GM23248 (cell line): ENCODE measurements around the gene EPN2. TPM values are rescaled to one million over a fixed set of nuclear protein-coding genes. Genes with fewer than 3 reads are reported as not detected.
A peak's percentile ranks its signal among the peaks of the same experiment; 100 is the strongest.

Experiments used
- DNase-seq: peaks from one replicate; pipeline ENCODE4 v3.0.0-alpha.2; 2015
- H2AFZ ChIP-seq: fragments of 200-600 bp; sonication (generic); 2 replicates; pipeline ENCODE4 v1.6.1; 2016; ENCODE audit warnings: antibody characterized with exemption
- H3F3A ChIP-seq: fragments of 200-600 bp; sonication (generic); 2 replicates; pipeline ENCODE4 v1.6.1; 2016; ENCODE audit warnings: mild to moderate bottlenecking, antibody characterized with exemption, mixed run types; ENCODE audit not compliant: insufficient read depth
- H3K27ac ChIP-seq: fragments of 200-600 bp; sonication (generic); 2 replicates; pipeline ENCODE4 v1.5.1; 2016; ENCODE audit warnings: mild to moderate bottlenecking
- H3K27me3 ChIP-seq: fragments of 200-600 bp; sonication (generic); replicated peaks from 2 replicates; pipeline ENCODE4 v1.6.1; 2016; ENCODE audit warnings: mild to moderate bottlenecking; ENCODE audit not compliant: insufficient read depth
- H3K36me3 ChIP-seq: fragments of 200-600 bp; sonication (generic); 2 replicates; pipeline ENCODE4 v1.6.1; 2016; ENCODE audit warnings: low read depth, mild to moderate bottlenecking
- H3K4me1 ChIP-seq: fragments of 200-600 bp; sonication (generic); 2 replicates; pipeline ENCODE4 v1.6.1; 2016; ENCODE audit warnings: mild to moderate bottlenecking; ENCODE audit not compliant: insufficient read depth
- H3K4me2 ChIP-seq: fragments of 200-600 bp; sonication (generic); one replicate; pipeline ENCODE4 v1.6.1; 2016; ENCODE audit warnings: mild to moderate bottlenecking; ENCODE audit not compliant: unreplicated experiment
- H3K4me3 ChIP-seq: fragments of 200-600 bp; sonication (generic); 2 replicates; pipeline ENCODE4 v1.5.1; 2016; ENCODE audit warnings: mild to moderate bottlenecking
- H3K79me2 ChIP-seq: fragments of 200-600 bp; sonication (generic); 2 replicates; pipeline ENCODE4 v1.6.1; 2016; ENCODE audit warnings: mild to moderate bottlenecking; ENCODE audit not compliant: insufficient read depth
- H3K9ac ChIP-seq: fragments of 200-600 bp; sonication (generic); 2 replicates; pipeline ENCODE4 v1.6.1; 2016; ENCODE audit warnings: mild to moderate bottlenecking
- H3K9me2 ChIP-seq: fragments of 200-600 bp; sonication (generic); 2 replicates; pipeline ENCODE4 v1.6.1; 2016; ENCODE audit warnings: mixed run types, mild to moderate bottlenecking, moderate library complexity; ENCODE audit not compliant: insufficient read depth
- H3K9me3 ChIP-seq: fragments of 200-600 bp; sonication (generic); one replicate; pipeline ENCODE4 v1.6.1; 2017; ENCODE audit warnings: low read depth
- H4K20me1 ChIP-seq: fragments of 200-600 bp; sonication (generic); 2 replicates; pipeline ENCODE4 v1.6.0; 2016; ENCODE audit not compliant: insufficient read depth
- EZH2 ChIP-seq: fragments of 200-600 bp; sonication (generic); IDR thresholded peaks from 2 replicates; pipeline ENCODE4 v1.6.1; 2018; ENCODE audit warnings: antibody characterized with exemption, mild to moderate bottlenecking; ENCODE audit not compliant: insufficient read depth, poor library complexity, severe bottlenecking
- EZH2phosphoT487 ChIP-seq: fragments of 200-600 bp; sonication (generic); IDR thresholded peaks from 2 replicates; pipeline ENCODE4 v1.6.1; 2018; ENCODE audit warnings: antibody characterized with exemption, moderate library complexity, mild to moderate bottlenecking, low read depth; ENCODE audit not compliant: insufficient read depth
- WGBS, 2 experiments: methylation state at CpG; one replicate each; pipeline ENCODE4 v1.1.6; 2015 to 2017; ENCODE audit warnings: low lambda C conversion rate in 2 of 2, low coverage in 1 of 2; ENCODE audit errors: missing lambda C conversion rate in 2 of 2; 5-methylcytosine and 5-hydroxymethylcytosine counted together
- in situ Hi-C: fragments of 300-500 bp; cut with MboI; formaldehyde crosslinking; loops from 2 replicates; pipeline ENCODE4 v1.15.0; 2020
- polyA plus RNA-seq: library from polyadenylated mRNA; unstranded; fragments of >200 nt; fragmentation: Nextera tagmentation; extraction: Ambion mirVana; gene quantifications from 2 replicates; pipeline ENCODE4 v1.2.1, GENCODE V29; 2016
- total RNA-seq: library from RNA; depleted of rRNA; stranded (reverse); fragments of >200 nt; shearing (Covaris generic); gene quantifications from 2 replicates; pipeline ENCODE4 v1.2.3, GENCODE V29; 2014

EPN2 gene
- total and polyA plus RNA-seq, 2 experiments from 2014 or later: 25.3 to 54.0 TPM

DNA sequence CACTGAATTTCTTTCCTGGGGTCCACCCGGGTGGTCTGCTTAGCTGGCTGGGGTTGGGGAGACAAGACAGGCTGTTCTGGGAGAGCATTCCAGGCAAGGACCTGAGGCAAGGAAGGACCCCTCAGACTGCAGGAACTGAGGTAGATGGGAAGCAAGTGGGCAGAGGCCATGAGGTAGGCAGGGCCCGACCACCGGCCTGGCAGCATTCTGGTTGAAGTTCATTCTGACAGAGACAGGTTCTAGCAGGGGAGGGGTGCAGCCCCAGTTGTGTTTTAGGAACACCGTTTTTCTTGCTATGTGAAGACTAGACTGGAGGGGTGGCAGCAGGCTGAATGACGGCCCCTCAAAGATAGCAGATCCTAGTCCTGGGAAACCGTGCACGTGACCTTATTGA lies 107.9 kb downstream of the EPN2 start:
- H3K9ac ChIP-seq: no peak overlapping the region
- no peaks in the 10 kb centered on the region for H3K36me3 ChIP-seq
- no peak overlapping the region for H3K27ac ChIP-seq
- no peaks in the 10 kb centered on the region for H3K9me2 ChIP-seq
- no peaks in the 10 kb centered on the region for H3K27me3 ChIP-seq
- H3K9me3 ChIP-seq: no peaks in the 10 kb centered on the region
- DNase-seq: no peak
- H4K20me1 ChIP-seq: no peaks in the 10 kb centered on the region
- H3K4me3 ChIP-seq: no peak overlapping the region
- TF ChIP-seq EZH2phosphoT487 (no peak), EZH2 (no peak)
- in situ Hi-C loops: no loop called here
- H2AFZ ChIP-seq: no peak overlapping the region
- peaks cover 28% of the 10 kb centered on the region for H3K4me1 ChIP-seq
- H3K4me2 ChIP-seq: no peak overlapping the region
- peaks cover 23% of the 10 kb centered on the region for H3F3A ChIP-seq
- no peaks in the 10 kb centered on the region for H3K79me2 ChIP-seq
- WGBS, 2 experiments: 98 to 99% methylated on average over 7 of the region's 7 CpGs

DNA sequence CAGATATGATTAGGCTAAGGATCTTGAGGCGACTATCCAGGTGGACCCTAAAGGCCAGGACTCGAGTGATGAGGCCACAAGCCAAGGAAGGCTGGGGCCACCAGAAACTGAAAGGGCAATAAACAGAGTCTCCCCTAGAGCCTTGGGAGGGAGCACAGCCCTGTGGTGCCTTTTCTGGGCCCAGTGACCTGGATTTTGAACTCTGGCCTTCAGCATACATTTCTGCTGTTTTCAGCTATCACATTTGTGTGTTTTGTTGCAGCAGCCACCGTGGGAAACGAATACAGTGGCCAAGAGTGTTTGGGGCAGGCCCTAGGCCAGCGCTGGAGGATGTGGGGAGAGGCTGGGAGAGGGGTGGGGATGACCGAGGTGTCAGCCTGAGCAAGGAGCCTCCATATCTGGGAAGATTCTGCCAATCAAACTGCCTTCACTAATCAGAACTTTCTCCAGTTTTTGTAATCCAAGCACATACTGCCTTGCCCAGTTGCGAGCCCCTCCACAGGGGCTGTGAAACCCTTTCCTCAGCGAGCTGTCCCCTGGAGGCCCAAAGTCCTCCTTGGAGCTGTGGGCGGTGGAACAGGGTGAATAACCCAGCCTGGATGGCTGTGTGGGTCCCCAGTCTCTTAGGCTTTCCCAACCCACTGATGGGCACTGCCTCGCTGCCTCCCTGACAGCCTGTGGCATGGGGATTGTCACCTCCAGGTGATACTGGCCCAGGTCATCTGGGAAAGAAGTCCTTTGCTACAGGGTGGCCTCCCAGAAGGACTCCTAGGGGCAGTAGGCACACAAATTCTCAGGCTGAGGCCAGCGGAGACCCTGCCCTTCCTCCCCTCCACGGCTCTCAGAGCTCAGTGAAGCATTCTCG lies 108.6 kb downstream of the EPN2 start:
- Histone ChIP-seq H3K9ac (peak overlapping the region; percentile 56), H3K27ac (peak overlapping the region; percentile 66)

DNA sequence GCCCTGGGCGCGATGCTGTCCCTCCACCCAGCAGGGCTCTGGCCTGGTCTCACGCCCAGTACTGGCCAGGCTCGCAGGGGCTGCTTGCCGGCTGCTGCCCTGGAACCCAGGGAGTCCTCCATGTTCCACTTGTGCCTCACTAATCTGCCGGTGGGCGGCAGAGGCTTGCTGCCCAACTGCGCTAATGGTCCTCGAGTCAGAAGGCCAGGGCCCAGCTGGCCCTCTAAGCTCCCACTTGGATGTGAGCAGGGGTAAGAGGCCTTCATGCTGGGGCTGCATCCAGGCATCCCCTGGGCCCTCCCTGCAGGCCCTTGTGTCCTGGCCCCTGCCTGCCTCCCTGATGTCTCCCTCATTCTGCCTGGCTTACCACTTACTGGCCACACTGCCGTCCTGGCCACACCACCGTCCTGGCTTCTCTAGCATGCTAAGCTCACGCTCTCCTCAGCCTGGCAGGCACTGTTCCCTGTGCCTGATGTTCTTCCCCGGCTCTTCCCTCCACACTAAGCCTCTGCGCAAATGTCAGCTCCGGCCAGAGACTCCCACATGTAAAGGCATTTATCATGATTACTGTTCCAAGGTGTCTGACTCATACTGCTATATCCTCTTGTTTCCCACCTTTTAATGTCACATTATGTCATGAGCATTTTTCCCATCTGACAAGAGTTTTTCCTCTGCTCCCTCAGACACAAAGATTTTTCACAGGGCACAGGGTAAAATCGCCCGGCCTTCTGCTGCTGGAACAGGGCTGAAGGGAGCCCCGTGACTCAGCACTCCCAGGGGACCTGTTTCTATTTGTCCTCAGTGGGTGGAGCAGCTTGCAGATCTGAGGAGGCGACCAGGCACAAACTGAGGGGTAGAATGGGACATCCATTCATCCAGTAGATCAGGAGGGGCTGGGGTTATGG lies 109.4 kb downstream of the EPN2 start:
- peak overlapping the region; percentile 56 for H3K9ac ChIP-seq
- in situ Hi-C loops: no loop called here
- peak overlapping the region; percentile 66 for H3K27ac ChIP-seq
- TF ChIP-seq EZH2: no peak
- TF ChIP-seq EZH2phosphoT487: no peak
- no peaks in the 10 kb centered on the region for H3K9me3 ChIP-seq
- no peak overlapping the region for H3K4me3 ChIP-seq
- no peaks in the 10 kb centered on the region for H3K9me2 ChIP-seq
- peaks cover 28% of the 10 kb centered on the region for H3K4me1 ChIP-seq
- peak overlapping the region; percentile 43 for H3K4me2 ChIP-seq
- H3K36me3 ChIP-seq: no peaks in the 10 kb centered on the region
- peak; percentile 95 for DNase-seq
- 13 to 16% methylated on average over 19 of the region's 19 CpGs for WGBS, 2 experiments
- no peaks in the 10 kb centered on the region for H3K79me2 ChIP-seq
- peaks cover 23% of the 10 kb centered on the region for H3F3A ChIP-seq
- H4K20me1 ChIP-seq: no peaks in the 10 kb centered on the region
- H2AFZ ChIP-seq: no peak overlapping the region
- no peaks in the 10 kb centered on the region for H3K27me3 ChIP-seq

More for the DNA sequence above, 108.6 kb downstream of the EPN2 start:
- Histone ChIP-seq H3K9me2 (no peaks in the 10 kb centered on the region), H3K36me3 (no peaks in the 10 kb centered on the region), H2AFZ (no peak overlapping the region), H3K4me1 (peaks cover 28% of the 10 kb centered on the region), H3K4me2 (peak overlapping the region; percentile 43), H3K9me3 (no peaks in the 10 kb centered on the region), H3F3A (peaks cover 23% of the 10 kb centered on the region), H3K79me2 (no peaks in the 10 kb centered on the region), H4K20me1 (no peaks in the 10 kb centered on the region), H3K27me3 (no peaks in the 10 kb centered on the region), H3K4me3 (no peak overlapping the region)
- WGBS, 2 experiments: 70 to 73% methylated on average over 13 of the region's 13 CpGs
- no peak for TF ChIP-seq EZH2
- TF ChIP-seq EZH2phosphoT487: no peak
- no peak for DNase-seq
- in situ Hi-C loops: no loop called here

DNA sequence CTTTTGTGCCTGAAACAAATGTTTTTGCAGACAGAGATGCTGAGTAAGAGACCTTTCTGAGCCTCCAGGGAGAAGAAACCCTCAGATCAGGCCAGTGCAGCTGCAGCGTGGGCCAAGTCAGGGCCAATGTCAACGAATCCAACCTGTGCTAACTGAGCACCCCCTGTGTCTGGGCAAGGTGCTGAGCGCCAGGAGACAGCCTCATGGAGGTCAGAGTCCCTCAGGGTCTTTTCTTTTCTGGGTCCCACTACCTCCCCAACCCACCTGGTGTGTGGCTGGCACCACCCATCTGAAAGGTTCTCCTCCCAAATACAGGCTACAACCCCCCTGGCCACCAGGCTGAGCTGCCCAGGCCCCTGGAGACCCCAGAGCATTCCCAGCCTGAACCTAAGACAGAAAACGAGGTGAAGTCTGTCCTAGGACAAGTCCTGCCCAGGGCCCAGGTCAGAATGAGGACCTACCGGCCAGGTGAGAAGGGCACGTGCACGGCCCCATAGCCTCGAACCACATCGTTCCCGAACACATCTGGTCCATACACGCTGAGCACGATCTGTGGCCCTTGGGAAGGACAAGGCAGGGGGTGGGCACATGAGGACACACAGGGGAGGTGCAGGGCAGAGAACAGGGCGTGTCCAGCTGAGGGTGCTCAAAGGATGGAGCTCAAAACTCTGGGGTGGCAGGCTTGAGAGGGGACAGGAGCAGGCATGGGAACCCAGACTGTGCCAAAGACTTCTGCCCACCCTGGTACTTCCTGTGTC lies 110.3 kb downstream of the EPN2 start:
- no peak for DNase-seq
- peak overlapping the region; percentile 66 for H3K27ac ChIP-seq
- H3K36me3 ChIP-seq: no peaks in the 10 kb centered on the region
- peak overlapping the region; percentile 43 for H3K4me2 ChIP-seq
- no peaks in the 10 kb centered on the region for H4K20me1 ChIP-seq
- 79 to 80% methylated on average over 13 of the region's 13 CpGs for WGBS, 2 experiments
- H3K27me3 ChIP-seq: no peaks in the 10 kb centered on the region
- no peaks in the 10 kb centered on the region for H3K79me2 ChIP-seq
- no peak overlapping the region for H3K4me3 ChIP-seq
- H3K4me1 ChIP-seq: peaks cover 21% of the 10 kb centered on the region
- no peaks in the 10 kb centered on the region for H3K9me3 ChIP-seq
- H3F3A ChIP-seq: peaks cover 23% of the 10 kb centered on the region
- H2AFZ ChIP-seq: no peak overlapping the region
- TF ChIP-seq EZH2: no peak
- no peak for TF ChIP-seq EZH2phosphoT487
- no peaks in the 10 kb centered on the region for H3K9me2 ChIP-seq
- H3K9ac ChIP-seq: peak overlapping the region; percentile 10; the same call in 1 of the 2 replicates
- in situ Hi-C loops: no loop called here
